SK-N-DZ (cell line): ENCODE results near the gene SBF2.
"Not testable (repeated sequence)": the region's sequence is repeated elsewhere in the genome, so short reads cannot be mapped to it uniquely, and the experiment has no call there.

Experiments used
- DNase-seq: peaks from one replicate; pipeline ENCODE4 v3.0.0-alpha.2; 2015; ENCODE audit warnings: low spot score

SBF2 gene

GRCh38 chr11:10197091-10197490, 96.9 kb downstream of the SBF2 start:
- DNase-seq, result no peak

GRCh38 chr11:10192036-10192435, 102.0 kb downstream of the SBF2 start:
- DNase-seq, result no peak

GRCh38 chr11:10181811-10182210, 112.2 kb downstream of the SBF2 start:
- no peak for DNase-seq

- no peak for DNase-seq
Observed at GRCh38 chr11:10164621-10165020, 129.4 kb downstream of the SBF2 start.

- no peak for DNase-seq
Observed at GRCh38 chr11:10162222-10162621, 131.8 kb downstream of the SBF2 start.

GRCh38 chr11:10160350-10160749, 133.7 kb downstream of the SBF2 start:
- no peak for DNase-seq

DNA sequence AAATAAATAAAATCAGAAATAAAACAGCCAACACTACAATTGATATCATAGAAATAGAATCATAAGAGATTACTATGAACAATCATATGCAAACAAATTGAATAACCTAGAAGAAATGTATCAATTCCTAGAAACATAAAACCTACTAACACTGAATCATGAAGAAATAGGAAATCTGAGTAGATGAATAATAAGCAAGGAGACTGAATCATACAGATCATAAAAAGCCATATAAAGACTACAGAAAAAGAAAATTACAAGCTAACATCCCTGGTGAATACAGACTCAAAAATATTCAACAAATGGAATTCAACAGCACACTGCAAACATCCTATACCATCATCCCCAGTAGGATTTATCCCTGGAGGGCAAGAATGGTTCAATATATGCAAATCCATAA, 135.6 kb downstream of the SBF2 start:
- no peak for DNase-seq

DNA sequence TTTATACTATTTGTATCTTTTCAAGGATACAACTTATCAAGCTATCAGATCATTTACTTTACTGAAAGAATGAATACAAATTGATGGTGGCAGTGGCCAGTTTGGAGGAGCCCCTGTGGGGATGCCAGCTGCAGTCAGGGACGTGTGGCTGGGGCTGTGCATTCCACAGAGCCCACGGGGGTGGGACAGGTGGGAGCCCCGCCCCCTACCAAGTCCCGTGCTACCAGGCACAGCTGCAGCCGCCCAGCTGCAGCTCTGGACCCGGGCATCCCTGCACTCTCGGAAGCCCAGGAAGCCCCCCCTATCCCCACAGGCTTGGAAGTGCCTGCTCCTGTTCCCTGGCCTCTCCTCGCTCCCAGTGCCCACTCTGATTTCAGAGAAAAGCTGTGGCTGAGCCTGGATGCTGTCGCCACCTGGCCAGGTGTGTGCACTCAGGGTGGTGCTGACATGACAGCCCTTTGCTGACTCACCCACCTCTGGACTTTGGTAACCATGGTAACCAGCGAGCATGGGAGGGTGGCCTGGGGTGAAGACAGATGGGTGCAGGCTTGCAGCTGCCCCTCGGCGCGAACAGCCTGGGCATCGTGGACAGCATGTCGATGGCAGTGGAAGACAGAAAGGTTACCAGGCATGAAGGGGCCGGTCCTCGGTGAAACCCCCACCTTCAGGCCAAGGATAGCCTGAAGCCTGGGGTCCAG, 138.1 kb downstream of the SBF2 start:
- no peak for DNase-seq

DNA sequence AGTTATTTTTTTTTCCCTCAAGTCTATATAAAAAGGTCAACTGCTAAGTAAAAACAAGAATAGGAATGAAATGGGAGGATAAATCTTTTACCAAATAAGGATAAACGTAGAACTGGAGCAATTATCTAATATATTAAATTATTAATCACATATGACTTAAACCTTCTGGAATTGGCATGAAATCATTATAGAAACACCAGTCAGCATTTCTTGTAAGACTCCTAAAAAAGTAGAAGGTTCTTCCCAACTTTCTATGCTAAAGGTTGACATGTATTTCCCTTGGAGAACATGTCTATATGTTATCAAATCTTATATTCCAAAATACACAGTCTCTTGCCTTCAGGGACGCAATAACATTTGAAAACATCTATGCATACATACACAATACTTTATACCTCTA, 143.2 kb downstream of the SBF2 start:
- DNase-seq, result no peak

DNA sequence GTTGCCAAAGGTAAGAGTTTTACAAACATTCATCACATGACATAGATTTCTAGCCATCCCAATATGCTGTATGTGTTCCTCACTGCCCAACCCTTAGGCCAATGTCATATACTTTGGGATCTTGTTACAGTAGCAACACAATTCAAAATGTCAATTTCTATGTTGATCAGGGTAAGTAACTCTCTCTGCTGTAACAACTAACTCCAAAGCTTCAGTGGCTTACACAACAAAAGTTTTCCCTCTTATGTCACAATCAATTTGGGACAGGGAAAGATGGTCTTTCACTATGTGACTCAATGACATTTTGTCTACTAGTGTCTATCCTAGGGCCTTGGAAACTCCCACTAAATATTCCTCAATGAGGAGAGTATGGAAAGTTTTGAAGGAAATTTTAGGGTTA, 144.5 kb downstream of the SBF2 start:
- no peak for DNase-seq

DNA sequence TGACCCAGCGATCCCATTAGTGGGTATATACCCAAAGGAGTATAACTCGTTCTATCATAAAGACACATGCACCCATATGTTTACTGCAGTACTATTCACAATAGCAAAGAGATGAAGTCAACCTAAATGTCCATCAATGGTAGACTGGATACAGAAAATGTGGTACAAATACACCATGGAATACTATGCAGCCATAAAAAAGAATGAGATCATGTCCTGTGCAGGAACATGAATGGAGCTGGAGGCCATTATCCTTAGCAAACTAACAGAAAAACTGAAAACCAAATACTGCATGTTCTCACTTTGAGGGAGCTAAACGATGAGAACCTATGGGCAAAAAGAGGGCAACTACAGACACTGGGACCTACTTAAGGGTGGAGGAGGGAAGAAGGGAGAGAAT, 146.8 kb downstream of the SBF2 start:
- no peak for DNase-seq

GRCh38 chr11:10144954-10145353, 149.1 kb downstream of the SBF2 start:
- no peak for DNase-seq

- DNase-seq, result no peak
Observed at GRCh38 chr11:10139656-10140055, 154.4 kb downstream of the SBF2 start.

GRCh38 chr11:10139143-10139542, 154.9 kb downstream of the SBF2 start:
- DNase-seq, result no peak

GRCh38 chr11:10134975-10135481, 159.0 kb downstream of the SBF2 start:
- DNase-seq, result no peak

DNA sequence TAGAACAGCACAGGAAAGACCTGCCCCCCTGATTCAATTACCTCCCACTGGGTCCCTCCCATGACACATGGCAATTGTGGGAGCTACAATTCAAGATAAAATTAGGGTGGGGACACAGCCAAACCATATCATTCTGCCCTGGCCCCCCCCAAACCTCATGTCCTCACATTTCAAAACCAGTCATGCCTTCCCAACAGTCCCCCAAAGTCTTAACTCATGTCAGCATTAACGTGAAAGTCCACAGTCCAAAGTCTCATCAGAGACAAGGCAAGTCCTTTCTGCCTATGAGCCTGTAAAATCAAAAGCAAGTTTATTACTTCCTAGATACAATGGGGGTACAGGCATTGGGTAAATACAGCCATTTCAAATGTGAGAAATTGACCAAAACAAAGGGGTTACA, 159.8 kb downstream of the SBF2 start:
- DNase-seq, result not testable (repeated sequence)

GRCh38 chr11:10133251-10133650, 160.8 kb downstream of the SBF2 start:
- not testable (repeated sequence) for DNase-seq

- no peak for DNase-seq
Observed at GRCh38 chr11:10130875-10131274, 163.1 kb downstream of the SBF2 start.

DNA sequence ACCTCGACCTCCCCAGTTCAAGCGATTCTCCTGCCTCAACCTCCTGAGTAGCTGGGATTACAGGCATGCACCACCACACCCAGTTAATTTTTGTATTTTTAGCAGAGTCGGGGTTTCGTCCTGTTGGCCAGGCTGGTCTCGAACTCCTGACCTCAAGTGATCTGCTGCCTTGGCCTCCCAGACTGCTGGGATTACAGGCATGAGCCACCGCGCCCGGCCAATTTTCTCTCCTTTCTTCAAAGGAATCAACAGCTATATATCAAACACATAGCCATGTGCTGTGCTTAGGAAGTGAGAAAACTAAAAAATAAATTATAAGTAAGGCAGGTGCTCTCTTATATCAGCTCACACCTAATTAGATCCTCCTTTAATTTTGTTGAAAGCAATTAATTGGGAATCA, 164.8 kb downstream of the SBF2 start:
- DNase-seq, result not testable (repeated sequence)

DNA sequence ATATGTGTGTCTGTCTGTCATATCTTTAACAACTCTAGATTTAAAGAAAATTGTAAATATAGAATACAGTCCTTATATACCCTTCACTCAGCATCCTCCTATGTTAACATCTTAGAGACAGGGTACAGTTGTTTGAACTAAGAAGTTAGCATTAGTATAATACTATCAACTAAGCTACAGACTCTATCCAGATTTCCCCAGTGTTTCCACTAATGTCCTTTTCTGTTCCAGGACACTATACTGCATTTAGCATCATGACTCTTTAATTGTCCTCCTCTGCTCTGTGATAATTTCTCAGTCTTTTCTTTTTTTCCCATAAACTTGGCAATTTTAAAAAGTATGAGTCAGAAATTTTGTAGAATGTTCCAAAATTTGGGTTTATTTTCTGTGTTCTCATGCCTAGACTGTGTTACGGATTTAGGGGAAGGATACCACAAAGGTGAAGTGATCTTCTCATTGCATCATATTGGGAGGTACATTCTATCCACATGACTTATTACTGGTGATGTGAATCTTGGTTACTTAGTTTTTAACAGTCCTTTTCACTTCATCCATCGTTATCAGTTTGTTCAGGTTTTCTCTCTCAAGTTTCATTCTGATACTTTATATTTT, 168.4 kb downstream of the SBF2 start:
- DNase-seq, result no peak

- no peak for DNase-seq
Observed at GRCh38 chr11:10122326-10123197, 171.5 kb downstream of the SBF2 start.

- no peak for DNase-seq
Observed at GRCh38 chr11:10118865-10119264, 175.2 kb downstream of the SBF2 start.
